ENCODE measurements around the gene TLE1.

DNA sequence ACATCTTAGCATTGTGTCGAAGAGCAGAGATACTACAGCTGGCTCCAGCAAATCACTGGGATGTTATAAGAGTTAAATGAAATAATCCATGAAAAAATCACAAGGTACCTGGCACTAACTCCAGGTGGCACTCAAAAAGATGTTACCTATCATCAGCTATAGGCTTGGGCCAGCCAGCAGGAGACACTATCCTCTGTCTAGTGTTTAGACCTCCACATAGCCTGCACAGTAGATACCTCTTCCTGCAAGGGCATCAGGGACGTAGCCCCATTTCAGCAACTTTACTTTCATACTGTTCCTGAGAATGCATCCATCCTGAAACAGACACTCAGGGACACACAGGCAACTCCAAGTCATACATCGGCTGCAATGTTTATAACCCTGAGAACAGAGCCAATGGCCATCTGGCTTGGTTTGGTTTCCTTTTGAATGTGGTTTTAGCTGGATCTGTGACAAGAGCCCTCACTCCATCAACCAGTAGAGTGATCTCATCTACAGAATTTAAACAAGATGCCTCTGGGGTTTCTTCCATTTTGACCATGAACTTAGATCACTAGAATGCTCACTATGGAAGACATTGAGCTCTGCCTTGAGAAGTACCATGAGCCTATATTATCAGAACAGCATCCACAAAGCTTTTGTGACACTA, 69.9 kb downstream of the TLE1 start:
- TF ChIP-seq POLR2AphosphoS5 (IDR thresholded peaks at IDR 0.05; ENCODE audit: low read depth, low read length) (no peak), SIN3A (IDR thresholded peaks at IDR 0.05; ENCODE audit: borderline replicate concordance, insufficient read depth, low read length) (no peak)

Data from PFSK-1 (cell line).